GM12878 (cell line): ENCODE results near the gene SPRR2E. TPM values are rescaled to one million over a fixed set of nuclear protein-coding genes. Genes with fewer than 3 reads are reported as not detected.

Source experiments
- ATAC-seq: fragments of 200-7000 bp; cut with Tn5 transposase; 3 replicates; pipeline ENCODE4 v1.9.1; 2020; ENCODE audit warnings: mild to moderate bottlenecking, moderate library complexity
- BruUV-seq: library from RNA; stranded (reverse); fragments of 400-500 nt; replicated peaks from 2 replicates; lab custom pipeline; 2021; lab: Mats Ljungman, UMichigan
- CTCF ChIA-PET: fragments of 300-600 bp; sonication (Branson Sonifier 250); formaldehyde crosslinking; extraction: SDS; loops from one replicate; lab custom pipeline; 2021; ENCODE audit warnings: inconsistent platforms; lab: Yijun Ruan, JAX
- POLR2A ChIA-PET: fragments of 350-600 bp; formaldehyde crosslinking; extraction: SDS; loops from one replicate; lab custom pipeline; 2021; ENCODE audit warnings: inconsistent platforms; lab: Charles Lee
- RAD21 ChIA-PET: fragments of 300-600 bp; sonication (Branson Sonifier 250); formaldehyde crosslinking; loops from one replicate; lab custom pipeline; 2023; ENCODE audit warnings: antibody characterized with exemption; ENCODE audit not compliant: unreplicated experiment; lab: Charles Lee
- SMC1A ChIA-PET: fragments of 300-600 bp; sonication (Branson Sonifier 250); formaldehyde crosslinking; loops from one replicate; lab custom pipeline; 2023; ENCODE audit not compliant: unreplicated experiment, uncharacterized antibody; lab: Charles Lee
- DNase-seq: peaks from one replicate; pipeline ENCODE4 v3.0.0-alpha.2; 2011; ENCODE audit warnings: low read depth, low spot score
- FAIRE-seq: peaks from 3 replicates; lab custom pipeline; 2011; peaks lifted over from hg19 to GRCh38; lab: Jason Lieb, UNC
- H2AFZ ChIP-seq: 2 replicates; pipeline ENCODE4 v1.6.0; 2011; ENCODE audit warnings: low read depth, low read length, control low read depth; ENCODE audit not compliant: control insufficient read depth
- H3K27ac ChIP-seq: 2 replicates; pipeline ENCODE4 v1.5.1; 2011; ENCODE audit warnings: control low read depth; ENCODE audit not compliant: control insufficient read depth, insufficient read depth
- H3K27me3 ChIP-seq, 2 experiments: replicated peaks in 1 of 2; 2 replicates each; pipeline versions ENCODE4 v1.6.0 to v1.6.1; 2011; ENCODE audit warnings: low read length in 1 of 2; ENCODE audit not compliant: control insufficient read depth in 2 of 2, insufficient read depth in 2 of 2
- H3K36me3 ChIP-seq, 2 experiments: 2 replicates each; pipeline ENCODE4 v1.5.1; 2011; ENCODE audit warnings: low read length in 1 of 2; ENCODE audit not compliant: control insufficient read depth in 2 of 2, insufficient read depth in 2 of 2
- H3K4me1 ChIP-seq: 2 replicates; pipeline ENCODE4 v1.6.1; 2011; ENCODE audit warnings: mild to moderate bottlenecking, low read length, moderate library complexity, mixed read lengths; ENCODE audit not compliant: control insufficient read depth, insufficient read depth
- H3K4me2 ChIP-seq: 2 replicates; pipeline ENCODE4 v1.6.0; 2011; ENCODE audit warnings: control low read depth; ENCODE audit not compliant: control insufficient read depth, insufficient read depth
- H3K4me3 ChIP-seq: fragments of 200-600 bp; sonication (generic); 2 replicates; pipeline ENCODE4 v1.5.1; 2016
- H3K79me2 ChIP-seq: 2 replicates; pipeline ENCODE4 v1.6.0; 2011; ENCODE audit warnings: low read length; ENCODE audit not compliant: control insufficient read depth, insufficient read depth
- H3K9ac ChIP-seq: 2 replicates; pipeline ENCODE4 v1.8.0; 2011; ENCODE audit warnings: low read length, control low read depth, mixed read lengths; ENCODE audit not compliant: control insufficient read depth, insufficient read depth
- H3K9me3 ChIP-seq: replicated peaks from 3 replicates; pipeline ENCODE4 v1.5.1; 2011; ENCODE audit warnings: mild to moderate bottlenecking, low read length; ENCODE audit not compliant: control insufficient read depth, insufficient read depth
- H4K20me1 ChIP-seq: 2 replicates; pipeline ENCODE4 v1.6.0; 2011; ENCODE audit not compliant: control insufficient read depth, insufficient read depth
- WGBS: methylation state at CpG from one replicate; pipeline ENCODE4 v1.1.6; 2016; ENCODE audit warnings: low lambda C conversion rate; ENCODE audit not compliant: insufficient replicate concordance, insufficient coverage; ENCODE audit errors: missing lambda C conversion rate; 5-methylcytosine and 5-hydroxymethylcytosine counted together
- in situ Hi-C: fragments of 300-500 bp; cut with MboI; formaldehyde crosslinking; loops from 9 replicates; pipeline ENCODE4 v1.14.3; 2018; ENCODE audit warnings: mixed read lengths
- intact Hi-C: fragments of 100-400 bp; cut with micrococcal nuclease; formaldehyde crosslinking; loops from one replicate; pipeline ENCODE4 v1.14.2; 2022; ENCODE audit not compliant: unreplicated experiment
- polyA plus RNA-seq, 11 experiments: library from polyadenylated mRNA; depleted of rRNA in 4 of 11; unstranded in 6 of 11; stranded (reverse) in 5 of 11; fragments of >200 nt; fragmentation: Nextera tagmentation in 4 of 11; fragmentation: Illumina TruSeq in 1 of 11; extraction: Ambion mirVana in 4 of 11; extraction: Trizol in 1 of 11; gene quantifications; 1 replicate in 1 of 11; 2 replicates in 10 of 11; pipeline versions ENCODE4 v1.2.1 to v1.2.3, GENCODE V29; 2011 to 2016; ENCODE audit warnings: inconsistent platforms in 2 of 11, missing spikeins in 2 of 11, low read depth in 1 of 11
- small RNA-seq: library from RNA; depleted of rRNA; stranded (forward); fragments of <200 nt; gene quantifications from one replicate; pipeline ENCODE3, GENCODE V24; 2014
- total RNA-seq, 4 experiments: library from RNA; depleted of rRNA in 3 of 4; stranded (reverse); fragments of >200 nt in 3 of 4; fragmentation: Illumina TruSeq in 1 of 4; extraction: Trizol in 1 of 4; gene quantifications; 2 replicates each; pipeline versions ENCODE4 v1.2.1 to v1.2.3, GENCODE V29; 2013 to 2021
- TF ChIP-seq, protein P1 (sequence below): fragments of 450-650 bp; formaldehyde crosslinking; IDR thresholded peaks from 2 replicates; pipeline ENCODE4 v1.5.0; 2022; ENCODE audit warnings: mild to moderate bottlenecking, missing genetic modification characterization

SPRR2E gene
- total and polyA plus RNA-seq, 10 of the 15 experiments (the other 5 are each of a cell fraction or from before 2014, with no cell fraction given): not detected

DNA sequence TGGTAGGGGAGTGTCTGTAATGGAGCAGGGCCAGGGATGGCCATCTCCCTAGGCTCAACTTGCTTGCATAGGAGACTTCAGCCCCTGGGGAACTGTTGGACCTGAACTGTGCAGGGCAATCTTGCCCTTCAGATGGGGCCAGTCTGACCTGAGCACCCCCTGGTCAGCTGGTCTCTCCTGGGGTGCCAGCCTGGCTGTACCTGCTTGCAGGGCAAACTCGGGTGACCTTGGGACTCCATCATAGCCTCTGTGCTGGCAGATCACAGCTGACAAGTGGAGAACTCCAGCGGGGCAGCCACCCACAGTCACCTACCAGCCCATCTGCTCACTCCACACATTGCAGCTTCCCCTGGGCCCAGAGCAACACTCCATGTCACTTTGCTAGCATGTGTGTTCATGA is 45.1 kb downstream of the SPRR2E start:
- Histone ChIP-seq H2AFZ (no peak overlapping the region), H3K4me2 (no peak overlapping the region), H3K9me3 (no peaks in the 10 kb centered on the region), H3K79me2 (no peaks in the 10 kb centered on the region), H3K27me3 (peaks cover 0 to 3% of the 10 kb centered on the region in 2 experiments; a peak in 1 of 4 replicates), H4K20me1 (no peaks in the 10 kb centered on the region), H3K9ac (no peak overlapping the region), H3K27ac (no peak overlapping the region), H3K36me3 (no peaks in the 10 kb centered on the region), H3K4me3 (no peak overlapping the region), H3K4me1 (no peaks in the 10 kb centered on the region)
- in situ Hi-C loops (no loop called here), intact Hi-C loops (no loop called here)
- no TSS peak for BruUV-seq
- TF ChIP-seq, protein P1, sequence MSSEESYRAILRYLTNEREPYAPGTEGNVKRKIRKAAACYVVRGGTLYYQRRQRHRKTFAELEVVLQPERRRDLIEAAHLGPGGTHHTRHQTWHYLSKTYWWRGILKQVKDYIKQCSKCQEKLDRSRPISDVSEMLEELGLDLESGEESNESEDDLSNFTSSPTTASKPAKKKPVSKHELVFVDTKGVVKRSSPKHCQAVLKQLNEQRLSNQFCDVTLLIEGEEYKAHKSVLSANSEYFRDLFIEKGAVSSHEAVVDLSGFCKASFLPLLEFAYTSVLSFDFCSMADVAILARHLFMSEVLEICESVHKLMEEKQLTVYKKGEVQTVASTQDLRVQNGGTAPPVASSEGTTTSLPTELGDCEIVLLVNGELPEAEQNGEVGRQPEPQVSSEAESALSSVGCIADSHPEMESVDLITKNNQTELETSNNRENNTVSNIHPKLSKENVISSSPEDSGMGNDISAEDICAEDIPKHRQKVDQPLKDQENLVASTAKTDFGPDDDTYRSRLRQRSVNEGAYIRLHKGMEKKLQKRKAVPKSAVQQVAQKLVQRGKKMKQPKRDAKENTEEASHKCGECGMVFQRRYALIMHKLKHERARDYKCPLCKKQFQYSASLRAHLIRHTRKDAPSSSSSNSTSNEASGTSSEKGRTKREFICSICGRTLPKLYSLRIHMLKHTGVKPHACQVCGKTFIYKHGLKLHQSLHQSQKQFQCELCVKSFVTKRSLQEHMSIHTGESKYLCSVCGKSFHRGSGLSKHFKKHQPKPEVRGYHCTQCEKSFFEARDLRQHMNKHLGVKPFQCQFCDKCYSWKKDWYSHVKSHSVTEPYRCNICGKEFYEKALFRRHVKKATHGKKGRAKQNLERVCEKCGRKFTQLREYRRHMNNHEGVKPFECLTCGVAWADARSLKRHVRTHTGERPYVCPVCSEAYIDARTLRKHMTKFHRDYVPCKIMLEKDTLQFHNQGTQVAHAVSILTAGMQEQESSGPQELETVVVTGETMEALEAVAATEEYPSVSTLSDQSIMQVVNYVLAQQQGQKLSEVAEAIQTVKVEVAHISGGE (CRISPR knock-in tag): no peak
- CTCF ChIA-PET: interaction anchor here (2.0 kb wide), 1 partner anchor 179 kb away, joined by 8 read pairs; no protein-coding TSS in a partner anchor
- SMC1A ChIA-PET: no interaction called here
- WGBS: 27% methylated on average over 2 of the region's 2 CpGs
- no peak for DNase-seq
- no peak for ATAC-seq
- RAD21 ChIA-PET: no interaction called here
- no peak for FAIRE-seq
- POLR2A ChIA-PET: interaction anchor here (0.5 kb wide), 1 partner anchor 587 kb away, joined by 6 read pairs; no protein-coding TSS in a partner anchor

Small RNA genes within 50 kb of the gene (small RNA-seq; reads per million reads assigned to genes)
- not detected for gene SPRR2C

Other genes with a start within 250 kb of the SPRR2E start
Only the 7 nearest of the 17 such genes appear.
- not detected in 2 replicates for gene SPRR3, start 92.8 kb downstream of the SPRR2E start, total RNA-seq (2014; rRNA removed)
- not detected in 2 replicates for gene SPRR3, start 92.8 kb downstream of the SPRR2E start, total RNA-seq (2014; rRNA removed; fragmentation: Illumina TruSeq; extraction: Trizol)
- gene SPRR3, start 92.8 kb downstream of the SPRR2E start, total RNA-seq (2021): not detected in 2 replicates
- not detected in 2 replicates for gene SPRR3, start 92.8 kb downstream of the SPRR2E start, polyA plus RNA-seq (2011; rRNA removed)
- not detected in 2 replicates for gene SPRR3, start 92.8 kb downstream of the SPRR2E start, polyA plus RNA-seq (2014; fragmentation: Illumina TruSeq; extraction: Trizol)
- not detected for gene SPRR3, start 92.8 kb downstream of the SPRR2E start, polyA plus RNA-seq (2014; fragmentation: Nextera tagmentation; extraction: Ambion mirVana)
- gene SPRR3, start 92.8 kb downstream of the SPRR2E start, polyA plus RNA-seq (2014; rRNA removed): not detected in 2 replicates
- not detected for gene SPRR3, start 92.8 kb downstream of the SPRR2E start, polyA plus RNA-seq (2016; fragmentation: Nextera tagmentation; extraction: Ambion mirVana)
- not detected in 2 replicates for gene SPRR1B, start 63.3 kb downstream of the SPRR2E start, total RNA-seq (2014; rRNA removed)
- not detected in 2 replicates for gene SPRR1B, start 63.3 kb downstream of the SPRR2E start, total RNA-seq (2014; rRNA removed; fragmentation: Illumina TruSeq; extraction: Trizol)
- gene SPRR1B, start 63.3 kb downstream of the SPRR2E start, total RNA-seq (2021): not detected in 2 replicates
- not detected in 2 replicates for gene SPRR1B, start 63.3 kb downstream of the SPRR2E start, polyA plus RNA-seq (2011; rRNA removed)
- not detected in 2 replicates for gene SPRR1B, start 63.3 kb downstream of the SPRR2E start, polyA plus RNA-seq (2014; fragmentation: Illumina TruSeq; extraction: Trizol)
- gene SPRR1B, start 63.3 kb downstream of the SPRR2E start, polyA plus RNA-seq (2014; fragmentation: Nextera tagmentation; extraction: Ambion mirVana): not detected
- not detected in 2 replicates for gene SPRR1B, start 63.3 kb downstream of the SPRR2E start, polyA plus RNA-seq (2014; rRNA removed)
- not detected for gene SPRR1B, start 63.3 kb downstream of the SPRR2E start, polyA plus RNA-seq (2016; fragmentation: Nextera tagmentation; extraction: Ambion mirVana)
- not detected in 2 replicates for gene SPRR2D, start 53.4 kb downstream of the SPRR2E start, total RNA-seq (2014; rRNA removed)
- gene SPRR2D, start 53.4 kb downstream of the SPRR2E start, total RNA-seq (2014; rRNA removed; fragmentation: Illumina TruSeq; extraction: Trizol): not detected in 2 replicates
- not detected in 2 replicates for gene SPRR2D, start 53.4 kb downstream of the SPRR2E start, total RNA-seq (2021)
- not detected in 2 replicates for gene SPRR2D, start 53.4 kb downstream of the SPRR2E start, polyA plus RNA-seq (2011; rRNA removed)
- not detected in 2 replicates for gene SPRR2D, start 53.4 kb downstream of the SPRR2E start, polyA plus RNA-seq (2014; fragmentation: Illumina TruSeq; extraction: Trizol)
- not detected for gene SPRR2D, start 53.4 kb downstream of the SPRR2E start, polyA plus RNA-seq (2014; fragmentation: Nextera tagmentation; extraction: Ambion mirVana)
- gene SPRR2D, start 53.4 kb downstream of the SPRR2E start, polyA plus RNA-seq (2014; rRNA removed): not detected in 2 replicates
- under 1 TPM in 1 of 2 experiments, not detected in 1; 0.44 TPM for gene SPRR2D, start 53.4 kb downstream of the SPRR2E start, polyA plus RNA-seq (2016; fragmentation: Nextera tagmentation; extraction: Ambion mirVana)
- gene SPRR2A, start 37.0 kb downstream of the SPRR2E start, total RNA-seq (2014; rRNA removed): not detected in 2 replicates
- gene SPRR2A, start 37.0 kb downstream of the SPRR2E start, total RNA-seq (2014; rRNA removed; fragmentation: Illumina TruSeq; extraction: Trizol): not detected in 2 replicates
- not detected in 2 replicates for gene SPRR2A, start 37.0 kb downstream of the SPRR2E start, total RNA-seq (2021)
- not detected in 2 replicates for gene SPRR2A, start 37.0 kb downstream of the SPRR2E start, polyA plus RNA-seq (2011; rRNA removed)
- gene SPRR2A, start 37.0 kb downstream of the SPRR2E start, polyA plus RNA-seq (2014; fragmentation: Illumina TruSeq; extraction: Trizol): not detected in 2 replicates
- gene SPRR2A, start 37.0 kb downstream of the SPRR2E start, polyA plus RNA-seq (2014; fragmentation: Nextera tagmentation; extraction: Ambion mirVana): not detected
- gene SPRR2A, start 37.0 kb downstream of the SPRR2E start, polyA plus RNA-seq (2014; rRNA removed): not detected in 2 replicates
- not detected for gene SPRR2A, start 37.0 kb downstream of the SPRR2E start, polyA plus RNA-seq (2016; fragmentation: Nextera tagmentation; extraction: Ambion mirVana)
- not detected in 2 replicates for gene SPRR2B, start 22.9 kb downstream of the SPRR2E start, total RNA-seq (2014; rRNA removed)
- gene SPRR2B, start 22.9 kb downstream of the SPRR2E start, total RNA-seq (2014; rRNA removed; fragmentation: Illumina TruSeq; extraction: Trizol): not detected in 2 replicates
- gene SPRR2B, start 22.9 kb downstream of the SPRR2E start, total RNA-seq (2021): not detected in 2 replicates
- gene SPRR2B, start 22.9 kb downstream of the SPRR2E start, polyA plus RNA-seq (2011; rRNA removed): not detected in 2 replicates
- not detected in 2 replicates for gene SPRR2B, start 22.9 kb downstream of the SPRR2E start, polyA plus RNA-seq (2014; fragmentation: Illumina TruSeq; extraction: Trizol)
- not detected for gene SPRR2B, start 22.9 kb downstream of the SPRR2E start, polyA plus RNA-seq (2014; fragmentation: Nextera tagmentation; extraction: Ambion mirVana)
- gene SPRR2B, start 22.9 kb downstream of the SPRR2E start, polyA plus RNA-seq (2014; rRNA removed): not detected in 2 replicates
- gene SPRR2B, start 22.9 kb downstream of the SPRR2E start, polyA plus RNA-seq (2016; fragmentation: Nextera tagmentation; extraction: Ambion mirVana): not detected
- not detected in 2 replicates for gene SPRR2F, start 19.0 kb upstream of the SPRR2E start, total RNA-seq (2014; rRNA removed)
- gene SPRR2F, start 19.0 kb upstream of the SPRR2E start, total RNA-seq (2014; rRNA removed; fragmentation: Illumina TruSeq; extraction: Trizol): not detected in 2 replicates
- gene SPRR2F, start 19.0 kb upstream of the SPRR2E start, total RNA-seq (2021): not detected in 2 replicates
- 0.18 TPM in 1 of 2 replicates, not detected in the other for gene SPRR2F, start 19.0 kb upstream of the SPRR2E start, polyA plus RNA-seq (2011; rRNA removed)
- not detected in 2 replicates for gene SPRR2F, start 19.0 kb upstream of the SPRR2E start, polyA plus RNA-seq (2014; fragmentation: Illumina TruSeq; extraction: Trizol)
- gene SPRR2F, start 19.0 kb upstream of the SPRR2E start, polyA plus RNA-seq (2014; fragmentation: Nextera tagmentation; extraction: Ambion mirVana): under 1 TPM in 1 of 2 experiments, not detected in 1; 0.27 TPM
- 0.18 TPM in 1 of 2 replicates, not detected in the other for gene SPRR2F, start 19.0 kb upstream of the SPRR2E start, polyA plus RNA-seq (2014; rRNA removed)
- gene SPRR2F, start 19.0 kb upstream of the SPRR2E start, polyA plus RNA-seq (2016; fragmentation: Nextera tagmentation; extraction: Ambion mirVana): not detected
- gene SPRR2G, start 56.4 kb upstream of the SPRR2E start, total RNA-seq (2014; rRNA removed): not detected in 2 replicates
- not detected in 2 replicates for gene SPRR2G, start 56.4 kb upstream of the SPRR2E start, total RNA-seq (2014; rRNA removed; fragmentation: Illumina TruSeq; extraction: Trizol)
- gene SPRR2G, start 56.4 kb upstream of the SPRR2E start, total RNA-seq (2021): not detected in 2 replicates
- gene SPRR2G, start 56.4 kb upstream of the SPRR2E start, polyA plus RNA-seq (2011; rRNA removed): 0.18 TPM in 1 of 2 replicates, not detected in the other
- gene SPRR2G, start 56.4 kb upstream of the SPRR2E start, polyA plus RNA-seq (2014; fragmentation: Illumina TruSeq; extraction: Trizol): not detected in 2 replicates
- not detected for gene SPRR2G, start 56.4 kb upstream of the SPRR2E start, polyA plus RNA-seq (2014; fragmentation: Nextera tagmentation; extraction: Ambion mirVana)
- not detected in 2 replicates for gene SPRR2G, start 56.4 kb upstream of the SPRR2E start, polyA plus RNA-seq (2014; rRNA removed)
- not detected for gene SPRR2G, start 56.4 kb upstream of the SPRR2E start, polyA plus RNA-seq (2016; fragmentation: Nextera tagmentation; extraction: Ambion mirVana)